HL-60 (cell line): ENCODE results near the gene KLC3.

Experiments used
- GABPA ChIP-seq: IDR thresholded peaks from 2 replicates; pipeline ENCODE4 v1.6.1; 2012; ENCODE audit warnings: low read depth
- TF ChIP-seq, protein P1 (sequence below): IDR thresholded peaks from 2 replicates; pipeline ENCODE4 v1.6.1; 2012; ENCODE audit warnings: low read depth; ENCODE audit not compliant: insufficient replicate concordance
- TF ChIP-seq, protein P2 (sequence below): IDR thresholded peaks from one replicate; pipeline ENCODE4 v1.5.1; 2011; ENCODE audit warnings: low read length, control low read depth, inconsistent platforms; ENCODE audit not compliant: insufficient read depth

DNA sequence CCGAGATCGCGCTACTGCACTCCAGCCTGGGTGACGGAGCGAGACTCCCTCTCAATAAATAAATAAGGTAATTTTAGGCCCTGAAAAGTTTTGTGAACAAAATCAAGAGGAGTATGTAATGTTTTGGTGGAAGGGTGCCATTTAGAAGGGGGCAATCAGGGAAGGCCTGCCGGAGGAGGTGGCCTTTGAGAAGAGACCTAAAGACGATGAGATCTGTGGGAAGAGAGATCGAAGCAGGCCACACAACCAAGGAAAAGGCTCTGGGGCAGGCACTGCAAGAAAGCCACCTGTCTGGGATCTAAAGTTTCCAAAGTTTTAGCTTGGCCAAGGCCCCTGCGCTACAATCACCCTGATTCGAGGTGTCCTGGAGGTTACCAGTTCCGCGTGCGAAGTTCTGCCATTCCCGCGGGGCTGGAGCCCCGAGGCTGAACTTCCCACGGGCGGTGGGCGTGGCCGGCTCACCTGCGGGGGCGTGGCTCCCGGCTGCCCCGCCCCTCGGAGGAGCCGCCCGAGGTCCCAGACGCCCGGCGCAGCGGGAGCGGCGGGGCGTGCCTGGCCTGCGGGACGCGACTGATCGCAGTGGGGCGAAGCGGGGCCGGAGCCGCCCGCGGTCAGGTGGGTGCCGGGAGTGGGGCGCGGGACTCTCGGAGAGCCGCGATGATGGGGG is at the start of gene KLC3:
- TF ChIP-seq, protein P1, sequence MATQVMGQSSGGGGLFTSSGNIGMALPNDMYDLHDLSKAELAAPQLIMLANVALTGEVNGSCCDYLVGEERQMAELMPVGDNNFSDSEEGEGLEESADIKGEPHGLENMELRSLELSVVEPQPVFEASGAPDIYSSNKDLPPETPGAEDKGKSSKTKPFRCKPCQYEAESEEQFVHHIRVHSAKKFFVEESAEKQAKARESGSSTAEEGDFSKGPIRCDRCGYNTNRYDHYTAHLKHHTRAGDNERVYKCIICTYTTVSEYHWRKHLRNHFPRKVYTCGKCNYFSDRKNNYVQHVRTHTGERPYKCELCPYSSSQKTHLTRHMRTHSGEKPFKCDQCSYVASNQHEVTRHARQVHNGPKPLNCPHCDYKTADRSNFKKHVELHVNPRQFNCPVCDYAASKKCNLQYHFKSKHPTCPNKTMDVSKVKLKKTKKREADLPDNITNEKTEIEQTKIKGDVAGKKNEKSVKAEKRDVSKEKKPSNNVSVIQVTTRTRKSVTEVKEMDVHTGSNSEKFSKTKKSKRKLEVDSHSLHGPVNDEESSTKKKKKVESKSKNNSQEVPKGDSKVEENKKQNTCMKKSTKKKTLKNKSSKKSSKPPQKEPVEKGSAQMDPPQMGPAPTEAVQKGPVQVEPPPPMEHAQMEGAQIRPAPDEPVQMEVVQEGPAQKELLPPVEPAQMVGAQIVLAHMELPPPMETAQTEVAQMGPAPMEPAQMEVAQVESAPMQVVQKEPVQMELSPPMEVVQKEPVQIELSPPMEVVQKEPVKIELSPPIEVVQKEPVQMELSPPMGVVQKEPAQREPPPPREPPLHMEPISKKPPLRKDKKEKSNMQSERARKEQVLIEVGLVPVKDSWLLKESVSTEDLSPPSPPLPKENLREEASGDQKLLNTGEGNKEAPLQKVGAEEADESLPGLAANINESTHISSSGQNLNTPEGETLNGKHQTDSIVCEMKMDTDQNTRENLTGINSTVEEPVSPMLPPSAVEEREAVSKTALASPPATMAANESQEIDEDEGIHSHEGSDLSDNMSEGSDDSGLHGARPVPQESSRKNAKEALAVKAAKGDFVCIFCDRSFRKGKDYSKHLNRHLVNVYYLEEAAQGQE: no peak
- no peak for TF ChIP-seq GABPA
- TF ChIP-seq, protein P2, sequence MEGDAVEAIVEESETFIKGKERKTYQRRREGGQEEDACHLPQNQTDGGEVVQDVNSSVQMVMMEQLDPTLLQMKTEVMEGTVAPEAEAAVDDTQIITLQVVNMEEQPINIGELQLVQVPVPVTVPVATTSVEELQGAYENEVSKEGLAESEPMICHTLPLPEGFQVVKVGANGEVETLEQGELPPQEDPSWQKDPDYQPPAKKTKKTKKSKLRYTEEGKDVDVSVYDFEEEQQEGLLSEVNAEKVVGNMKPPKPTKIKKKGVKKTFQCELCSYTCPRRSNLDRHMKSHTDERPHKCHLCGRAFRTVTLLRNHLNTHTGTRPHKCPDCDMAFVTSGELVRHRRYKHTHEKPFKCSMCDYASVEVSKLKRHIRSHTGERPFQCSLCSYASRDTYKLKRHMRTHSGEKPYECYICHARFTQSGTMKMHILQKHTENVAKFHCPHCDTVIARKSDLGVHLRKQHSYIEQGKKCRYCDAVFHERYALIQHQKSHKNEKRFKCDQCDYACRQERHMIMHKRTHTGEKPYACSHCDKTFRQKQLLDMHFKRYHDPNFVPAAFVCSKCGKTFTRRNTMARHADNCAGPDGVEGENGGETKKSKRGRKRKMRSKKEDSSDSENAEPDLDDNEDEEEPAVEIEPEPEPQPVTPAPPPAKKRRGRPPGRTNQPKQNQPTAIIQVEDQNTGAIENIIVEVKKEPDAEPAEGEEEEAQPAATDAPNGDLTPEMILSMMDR: no peak
